Left lung (tissue), 10 donors: ENCODE data around the gene IGF2. TPM values are rescaled to one million over a fixed set of nuclear protein-coding genes. Genes with fewer than 3 reads are reported as not detected.

ENCODE experiments used
- ATAC-seq: fragments of 200-7000 bp; cut with Tn5 transposase; one replicate; pipeline ENCODE4 v1.9.1; 2020; ENCODE audit warnings: moderate library complexity
- DNase-seq, 4 donors: peaks; one replicate each; pipeline ENCODE4 v3.0.0-alpha.2; 2013 to 2020
- H3K27ac ChIP-seq, 2 donors: fragments of 200-600 bp; sonication (generic) in 1 of 2; one replicate each; pipeline versions ENCODE4 v1.5.0 to v1.8.0; 2020 to 2021
- H3K27me3 ChIP-seq, 2 donors: fragments of 200-600 bp; sonication (generic) in 1 of 2; one replicate each; pipeline versions ENCODE4 v1.5.0 to v1.8.0; 2020 to 2021
- H3K36me3 ChIP-seq, 2 donors: fragments of 200-600 bp; sonication (generic) in 1 of 2; one replicate each; pipeline versions ENCODE4 v1.5.0 to v1.8.0; 2020 to 2021
- H3K4me1 ChIP-seq, 2 donors: fragments of 200-600 bp; one replicate each; pipeline ENCODE4 v1.8.0; 2021
- H3K4me3 ChIP-seq, 2 donors: fragments of 200-600 bp; sonication (generic) in 1 of 2; one replicate each; pipeline versions ENCODE4 v1.5.0 to v1.8.0; 2020 to 2021; ENCODE audit warnings: mild to moderate bottlenecking in 1 of 2
- H3K9me3 ChIP-seq, 2 donors: fragments of 200-600 bp; sonication (generic) in 1 of 2; one replicate each; pipeline versions ENCODE4 v1.5.0 to v1.8.0; 2020 to 2021
- CTCF ChIP-seq, 2 donors: fragments of 200-600 bp; sonication (generic) in 1 of 2; IDR thresholded peaks; one replicate each; pipeline versions ENCODE4 v1.5.0 to v1.8.0; 2021; ENCODE audit warnings: antibody characterized with exemption in 2 of 2
- intact Hi-C, 2 donors: fragments of 100-400 bp; cut with DNase I; formaldehyde crosslinking; loops; one replicate each; pipeline versions ENCODE4 v1.11.2 to v1.14.2; 2022
- polyA plus RNA-seq, 6 donors: library from polyadenylated mRNA; unstranded; fragments of 120-200 nt; gene quantifications; one replicate each; pipeline ENCODE4 v1.2.1, GENCODE V29; 2013; ENCODE audit not compliant: insufficient read length in 6 of 6
- total RNA-seq, 2 donors: library from RNA; stranded (reverse); fragmentation: NEBNext Ultra II Directional; extraction: Animal tissue kit (Norgen Biotek cat#: 25700); gene quantifications; one replicate each; pipeline ENCODE4 v1.2.1, GENCODE V29; 2021
- donor health status: DM: no; HTN: yes; CAD: no.
- donor health status: DM: no; HTN: no; CAD: no.

Gene IGF2
- total and polyA plus RNA-seq, 8 donors = 12.0 to 118 (median 92.1) TPM

GRCh38 chr11:2137202-2138067, 1.8 kb downstream of the IGF2 start:
- H3K4me1 ChIP-seq = peaks cover 0 to 20% of the 10 kb centered on the region in 2 donors
- peaks cover 44 to 100% of the 10 kb centered on the region in 2 donors for H3K27me3 ChIP-seq
- H3K4me3 ChIP-seq = no peak overlapping the region
- H3K9me3 ChIP-seq = no peaks in the 10 kb centered on the region
- H3K27ac ChIP-seq = no peak overlapping the region
- no peaks in the 10 kb centered on the region for H3K36me3 ChIP-seq
- no peak for TF ChIP-seq CTCF (IDR thresholded peaks at IDR 0.05)
- ATAC-seq (peak; percentile 72), DNase-seq (peak in 3 of 4 donors; percentile 65 to 85 (median 76))
- intact Hi-C loops = no loop called here

- intact Hi-C loops = no loop called here
- H3K27me3 ChIP-seq = peaks cover 38 to 99% of the 10 kb centered on the region in 2 donors
Measured at GRCh38 chr11:2136952-2137201, 2.3 kb downstream of the IGF2 start.

GRCh38 chr11:2136209-2136951, 2.8 kb downstream of the IGF2 start:
- DNase-seq (peak in 1 of 4 donors; percentile 57), ATAC-seq (no peak)
- no peak overlapping the region for H3K4me3 ChIP-seq
- no peak for TF ChIP-seq CTCF (IDR thresholded peaks at IDR 0.05)
- peaks cover 34 to 94% of the 10 kb centered on the region in 2 donors for H3K27me3 ChIP-seq
- no peak overlapping the region for H3K27ac ChIP-seq
- peaks cover 0 to 20% of the 10 kb centered on the region in 2 donors for H3K4me1 ChIP-seq
- intact Hi-C loops = no loop called here
- no peaks in the 10 kb centered on the region for H3K36me3 ChIP-seq
- H3K9me3 ChIP-seq = no peaks in the 10 kb centered on the region

More at GRCh38 chr11:2136952-2137201, 2.3 kb downstream of the IGF2 start:
- H3K9me3 ChIP-seq = no peaks in the 10 kb centered on the region
- DNase-seq (peak in 1 of 4 donors; percentile 39), ATAC-seq (no peak)
- H3K36me3 ChIP-seq = no peaks in the 10 kb centered on the region
- no peak overlapping the region for H3K27ac ChIP-seq
- H3K4me3 ChIP-seq = no peak overlapping the region
- no peak for TF ChIP-seq CTCF (IDR thresholded peaks at IDR 0.05)
- H3K4me1 ChIP-seq = peaks cover 0 to 20% of the 10 kb centered on the region in 2 donors

GRCh38 chr11:2135648-2136201, 3.5 kb downstream of the IGF2 start:
- Histone ChIP-seq H3K27ac (no peak overlapping the region), H3K36me3 (no peaks in the 10 kb centered on the region), H3K9me3 (no peaks in the 10 kb centered on the region), H3K4me3 (no peak overlapping the region), H3K4me1 (peaks cover 0 to 20% of the 10 kb centered on the region in 2 donors), H3K27me3 (peaks cover 27 to 94% of the 10 kb centered on the region in 2 donors)
- intact Hi-C loops = no loop called here
- ATAC-seq = no peak
- no peak for TF ChIP-seq CTCF (IDR thresholded peaks at IDR 0.05)
- DNase-seq = peak in 1 of 4 donors; percentile 52
